ENCODE data around the gene ARL4D.

DNA sequence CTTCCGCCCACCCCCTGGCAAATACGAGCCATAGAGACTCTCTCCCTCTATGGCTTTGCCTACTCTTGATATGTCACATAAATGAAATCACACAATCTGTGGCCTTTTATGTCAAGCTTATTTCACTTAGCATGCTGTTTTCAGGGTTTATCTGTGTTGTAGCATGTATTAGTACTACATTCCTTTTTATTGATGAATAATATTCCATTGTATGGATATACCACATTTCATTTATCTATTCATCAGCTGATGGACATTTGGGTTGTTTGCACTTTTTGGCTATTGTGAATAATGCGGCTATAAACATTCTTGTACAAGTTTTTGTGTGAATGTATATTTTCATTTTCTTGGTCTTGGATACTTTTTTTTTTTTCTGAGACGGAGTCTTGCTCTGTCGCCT is 48.0 kb downstream of the ARL4D start:
- TF ChIP-seq, protein P1, sequence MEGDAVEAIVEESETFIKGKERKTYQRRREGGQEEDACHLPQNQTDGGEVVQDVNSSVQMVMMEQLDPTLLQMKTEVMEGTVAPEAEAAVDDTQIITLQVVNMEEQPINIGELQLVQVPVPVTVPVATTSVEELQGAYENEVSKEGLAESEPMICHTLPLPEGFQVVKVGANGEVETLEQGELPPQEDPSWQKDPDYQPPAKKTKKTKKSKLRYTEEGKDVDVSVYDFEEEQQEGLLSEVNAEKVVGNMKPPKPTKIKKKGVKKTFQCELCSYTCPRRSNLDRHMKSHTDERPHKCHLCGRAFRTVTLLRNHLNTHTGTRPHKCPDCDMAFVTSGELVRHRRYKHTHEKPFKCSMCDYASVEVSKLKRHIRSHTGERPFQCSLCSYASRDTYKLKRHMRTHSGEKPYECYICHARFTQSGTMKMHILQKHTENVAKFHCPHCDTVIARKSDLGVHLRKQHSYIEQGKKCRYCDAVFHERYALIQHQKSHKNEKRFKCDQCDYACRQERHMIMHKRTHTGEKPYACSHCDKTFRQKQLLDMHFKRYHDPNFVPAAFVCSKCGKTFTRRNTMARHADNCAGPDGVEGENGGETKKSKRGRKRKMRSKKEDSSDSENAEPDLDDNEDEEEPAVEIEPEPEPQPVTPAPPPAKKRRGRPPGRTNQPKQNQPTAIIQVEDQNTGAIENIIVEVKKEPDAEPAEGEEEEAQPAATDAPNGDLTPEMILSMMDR (conservative IDR thresholded peaks at IDR 0.05), result no peak
- TF ChIP-seq EZH2 (IDR thresholded peaks at IDR 0.05; ENCODE audit: low read depth), result no peak
